GM20431 (cell line): ENCODE data around the gene MTF1.

Experiments used
- in situ Hi-C: fragments of 300-500 bp; cut with MseI, MboI; formaldehyde crosslinking; loops from one replicate; pipeline ENCODE4 v1.15.0; 2020; ENCODE audit warnings: low sequenced_read_pairs; ENCODE audit not compliant: unreplicated experiment

The MTF1 gene

DNA sequence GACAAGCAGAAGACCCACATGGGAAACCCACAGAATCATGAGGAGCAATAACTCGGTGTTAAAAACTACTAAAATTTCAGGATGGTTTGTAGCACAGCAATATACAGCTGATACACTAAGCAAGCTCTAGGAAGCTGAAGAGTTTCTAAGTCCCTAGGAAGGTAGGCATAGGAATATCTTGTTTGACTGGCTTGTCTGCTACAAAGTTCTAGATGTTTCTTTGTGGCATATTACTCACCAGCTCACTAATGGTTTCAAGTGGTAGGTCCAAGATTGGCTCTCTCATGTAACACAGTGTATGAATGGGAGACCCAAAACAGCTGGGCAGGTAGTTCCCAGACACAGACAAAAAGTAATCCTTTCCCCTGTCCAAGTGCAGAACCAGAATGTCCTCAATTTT, 13.3 kb upstream of the MTF1 start:
- in situ Hi-C loops, result no loop called here

DNA sequence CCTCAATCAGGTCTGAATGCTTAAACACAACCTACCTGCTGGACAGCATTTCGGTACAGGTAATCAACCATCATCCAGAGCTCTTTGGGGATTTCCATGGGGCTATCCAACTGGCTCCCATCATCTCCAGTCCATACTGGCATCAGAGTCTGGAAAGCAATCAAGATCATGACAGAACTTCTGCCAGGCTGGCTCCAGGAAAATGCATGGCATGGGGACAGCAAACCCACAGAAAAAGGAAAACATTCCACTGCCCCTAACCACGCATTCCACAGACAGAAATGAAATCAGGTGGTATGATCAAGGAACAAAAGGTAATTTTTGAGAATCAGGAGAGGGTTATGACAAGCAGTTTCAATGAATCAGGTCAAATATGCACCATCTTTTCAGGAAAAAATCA, 9.1 kb upstream of the MTF1 start:
- in situ Hi-C loops, result no loop called here

DNA sequence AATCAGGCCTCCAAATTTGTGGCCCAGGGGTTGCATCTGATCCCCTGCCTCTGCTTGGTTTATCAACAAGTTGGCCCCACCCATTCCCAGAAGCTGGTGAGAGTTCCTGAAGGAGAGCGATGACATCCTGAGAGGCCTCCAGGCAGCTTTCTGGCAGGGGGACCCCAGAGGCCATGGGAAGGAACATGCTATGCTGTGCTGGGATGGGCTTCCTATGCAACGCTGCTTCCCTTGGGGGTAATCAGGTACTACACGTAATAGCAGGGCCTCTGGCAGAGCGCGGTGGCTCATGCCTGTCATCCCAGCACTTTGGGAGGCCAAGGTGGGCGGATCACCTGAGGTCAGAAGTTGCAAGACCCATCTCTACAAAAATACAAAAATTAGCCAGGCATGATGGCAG, 8.4 kb upstream of the MTF1 start:
- in situ Hi-C loops, result no loop called here

DNA sequence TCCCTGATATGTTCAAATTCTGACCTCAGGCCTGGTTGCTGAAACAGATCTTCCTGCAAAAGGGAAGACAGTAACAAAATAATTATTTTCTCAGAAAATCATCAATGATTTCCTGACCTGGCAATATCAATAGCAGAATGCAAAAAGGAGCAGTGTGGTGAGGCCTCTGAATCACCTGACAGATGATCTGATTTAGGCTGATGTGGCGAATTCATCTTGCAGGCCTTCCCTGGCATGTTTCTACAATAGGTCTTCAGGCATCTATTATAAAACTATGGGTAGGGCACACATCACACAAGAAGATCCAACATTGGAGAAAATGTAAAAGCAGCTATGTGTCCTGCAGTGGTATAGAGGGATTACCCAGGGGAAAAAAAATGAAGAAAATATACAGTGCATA, 7.1 kb upstream of the MTF1 start:
- in situ Hi-C loops, result no loop called here

DNA sequence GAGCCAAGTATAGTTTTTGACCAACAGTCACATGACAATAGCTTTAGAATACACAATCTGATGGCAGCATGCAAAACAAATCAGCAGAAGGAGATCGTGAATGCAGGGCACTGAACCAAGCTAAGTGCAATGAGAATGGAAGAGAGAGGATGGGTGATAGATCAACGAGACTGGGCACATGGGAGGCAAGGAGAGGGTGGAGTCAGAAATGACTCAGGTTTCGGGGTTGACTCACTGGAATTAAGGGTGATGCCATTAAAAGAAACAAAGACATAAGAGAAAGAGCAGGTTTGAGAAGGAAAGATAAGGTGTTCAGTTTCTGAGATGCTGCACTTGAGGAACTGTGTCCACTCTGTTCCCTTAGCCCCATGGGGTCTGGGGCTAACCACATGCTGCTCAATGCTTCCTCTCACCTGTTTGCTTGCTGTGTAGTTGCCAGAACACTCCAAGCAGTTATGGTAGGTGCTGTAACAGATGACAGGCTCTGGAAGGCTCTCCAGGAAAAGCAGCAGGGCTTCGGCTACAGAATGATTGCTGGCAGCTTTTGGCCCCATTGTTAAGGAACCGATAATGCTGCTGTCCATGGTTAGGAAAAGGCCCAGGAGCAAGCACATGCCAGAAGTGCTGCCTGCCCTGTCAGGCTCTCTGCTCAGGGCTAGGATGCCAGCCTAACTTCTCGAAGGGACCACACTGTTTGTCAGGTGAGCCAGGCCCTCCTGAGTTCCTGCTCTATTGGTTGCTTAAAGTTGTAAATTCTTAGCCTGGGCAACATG, 6.1 kb upstream of the MTF1 start:
- in situ Hi-C loops, result no loop called here

DNA sequence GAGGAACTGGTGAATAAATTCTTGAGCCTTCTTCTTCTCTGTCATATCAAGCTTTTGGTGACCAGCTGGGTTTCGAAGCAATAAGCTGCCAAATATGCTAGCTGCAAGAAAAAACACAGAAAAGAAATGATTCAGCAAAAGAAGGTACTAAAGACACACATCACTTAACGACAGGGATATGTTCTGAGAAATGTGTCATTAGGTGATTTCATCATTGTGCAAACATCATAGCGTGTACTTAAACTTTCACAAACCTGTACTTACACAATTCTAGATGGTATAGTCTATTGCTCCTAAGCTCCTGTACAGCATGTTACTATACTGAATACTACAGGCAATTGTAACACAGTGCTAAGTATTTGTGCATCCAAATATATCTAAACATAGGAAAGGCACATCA, 2.9 kb upstream of the MTF1 start:
- in situ Hi-C loops, result no loop called here

DNA sequence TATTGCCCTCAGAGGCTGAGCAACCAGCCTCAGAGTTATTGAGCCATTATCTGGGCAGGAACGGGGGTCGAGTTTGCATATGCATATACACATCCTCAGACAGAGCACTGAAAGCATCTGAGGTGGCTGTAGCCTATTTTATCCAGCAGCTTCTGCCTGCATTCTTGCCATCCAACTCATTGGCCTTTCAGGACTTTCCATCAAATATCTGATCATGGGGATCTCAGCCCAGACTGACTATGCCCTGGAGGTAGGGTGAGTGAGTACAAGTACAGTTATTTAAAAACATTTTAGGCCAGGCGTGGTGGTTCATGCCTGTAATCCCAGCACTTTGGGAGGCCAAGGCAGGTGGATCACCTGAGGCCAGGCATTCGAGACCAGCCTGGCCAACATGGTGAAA, 1.8 kb upstream of the MTF1 start:
- in situ Hi-C loops, result no loop called here

DNA sequence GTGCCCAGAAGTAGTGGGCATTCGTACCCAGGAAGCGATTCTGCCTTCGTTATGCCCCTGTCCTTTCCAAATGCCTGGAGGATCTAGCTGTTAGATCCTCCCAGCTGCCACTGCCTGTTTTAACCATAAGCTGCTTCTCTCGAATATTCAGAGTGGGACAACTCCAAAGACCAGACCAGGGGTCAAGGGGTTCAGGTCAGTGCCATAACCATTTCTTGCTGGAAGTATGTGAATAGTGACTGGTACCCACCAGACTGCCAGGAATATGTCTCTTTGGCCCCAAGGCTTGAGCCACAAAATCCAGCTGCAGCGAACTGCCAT, 914 bp upstream of the MTF1 start:
- in situ Hi-C loops, result no loop called here

DNA sequence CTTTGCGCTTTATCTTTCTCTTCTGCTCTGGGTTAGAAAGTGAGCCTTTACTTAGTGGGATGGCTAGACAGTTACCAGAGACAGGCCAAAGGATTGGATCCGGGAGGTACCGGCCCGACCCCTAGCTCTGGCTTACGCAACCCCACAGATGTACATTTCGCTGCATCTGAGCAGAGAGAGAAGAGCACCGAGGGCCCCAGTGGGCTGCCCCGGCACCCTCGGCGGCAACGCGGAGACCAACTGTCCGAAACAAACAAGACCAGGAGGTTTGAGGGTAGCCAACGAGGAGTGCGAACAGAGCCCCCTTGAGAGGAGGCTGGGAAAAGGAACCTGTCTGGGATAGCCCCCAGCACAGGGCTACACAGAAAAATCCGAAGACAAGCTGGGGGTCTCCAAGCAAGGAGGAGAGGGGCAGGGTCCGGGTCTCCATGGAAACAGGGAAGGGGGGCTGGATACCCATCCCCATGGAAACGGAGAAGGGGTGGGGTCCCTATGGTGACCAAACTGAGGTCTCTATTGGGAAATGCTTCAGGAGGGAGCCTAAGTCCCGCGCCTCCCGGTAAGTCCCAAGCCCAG, 373 bp downstream of the MTF1 start:
- in situ Hi-C loops, result no loop called here

DNA sequence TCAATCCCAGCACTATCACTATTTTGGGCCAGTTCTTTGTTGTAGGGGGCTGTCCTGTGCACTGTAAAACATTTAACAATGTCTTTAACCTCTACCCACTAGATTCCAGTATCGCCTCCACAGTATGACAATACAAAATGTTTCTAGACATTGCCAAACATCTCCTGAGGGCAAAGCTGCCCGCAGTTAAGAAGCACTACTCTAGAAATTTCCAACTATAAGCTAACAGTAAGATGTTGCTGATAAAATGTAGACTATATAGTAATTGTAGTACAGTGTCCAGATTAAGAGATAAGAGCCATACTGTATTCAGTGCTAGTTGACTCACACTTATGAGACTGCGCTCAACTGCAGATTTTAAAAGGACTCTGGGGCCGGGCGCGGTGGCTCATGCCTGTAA, 5.0 kb downstream of the MTF1 start:
- in situ Hi-C loops, result no loop called here

DNA sequence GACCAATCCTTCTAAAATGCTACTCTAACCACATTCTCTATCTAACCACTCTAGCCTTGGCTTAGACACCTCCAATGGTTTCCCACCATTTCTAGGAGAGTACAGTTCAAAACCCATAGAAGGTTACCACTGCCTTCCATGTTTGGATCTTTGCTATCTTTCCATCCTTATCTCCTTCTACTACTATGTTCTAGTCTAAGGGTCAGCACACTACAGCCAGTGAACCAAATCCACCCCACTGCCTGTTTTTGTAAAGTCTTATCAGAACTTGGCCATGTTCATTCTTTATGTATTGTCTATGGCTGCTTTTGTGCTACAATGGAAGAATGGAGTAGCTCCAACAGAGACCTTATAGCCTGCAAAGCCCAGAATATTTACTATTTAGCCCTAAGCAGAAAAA, 6.2 kb downstream of the MTF1 start:
- in situ Hi-C loops, result no loop called here

DNA sequence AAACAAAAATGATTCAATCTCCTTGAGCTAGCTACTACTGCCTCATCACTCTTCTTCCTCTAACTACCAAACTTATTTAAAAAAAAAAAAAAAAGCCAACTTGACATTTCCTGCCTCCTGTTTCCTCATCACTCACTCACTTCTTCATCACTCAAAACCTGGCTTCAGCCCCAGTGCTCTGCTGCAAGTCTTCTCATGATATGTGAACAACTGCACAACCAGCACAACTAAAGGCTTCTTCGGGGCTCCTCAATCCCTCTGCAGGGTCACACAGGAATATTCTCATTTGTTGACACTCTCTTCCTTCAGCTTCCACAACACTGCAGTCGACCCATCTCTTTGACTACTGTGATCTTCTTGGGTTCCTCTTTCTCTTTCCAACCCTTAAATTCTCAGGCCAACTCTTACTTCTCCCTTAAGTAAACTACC, 7.6 kb downstream of the MTF1 start:
- in situ Hi-C loops, result no loop called here

DNA sequence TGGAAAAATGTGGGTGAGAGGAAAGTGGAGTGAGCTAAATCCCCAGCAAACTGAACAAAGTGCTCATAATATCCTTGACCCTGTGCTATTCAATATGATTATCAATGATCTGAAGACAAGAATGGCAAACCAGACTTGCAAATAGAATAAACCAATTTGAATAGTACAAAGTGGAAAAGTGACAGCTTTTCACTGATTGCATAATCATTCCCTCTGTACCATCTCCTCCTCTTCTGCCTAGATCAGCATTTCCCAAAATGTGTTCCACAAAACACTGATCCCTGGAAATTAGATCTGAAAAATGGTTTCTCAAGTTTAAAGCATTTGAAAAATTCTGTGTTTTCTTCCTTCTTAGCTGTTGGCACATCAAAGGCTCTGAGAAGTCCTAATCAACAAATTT, 8.1 kb downstream of the MTF1 start:
- in situ Hi-C loops, result no loop called here

DNA sequence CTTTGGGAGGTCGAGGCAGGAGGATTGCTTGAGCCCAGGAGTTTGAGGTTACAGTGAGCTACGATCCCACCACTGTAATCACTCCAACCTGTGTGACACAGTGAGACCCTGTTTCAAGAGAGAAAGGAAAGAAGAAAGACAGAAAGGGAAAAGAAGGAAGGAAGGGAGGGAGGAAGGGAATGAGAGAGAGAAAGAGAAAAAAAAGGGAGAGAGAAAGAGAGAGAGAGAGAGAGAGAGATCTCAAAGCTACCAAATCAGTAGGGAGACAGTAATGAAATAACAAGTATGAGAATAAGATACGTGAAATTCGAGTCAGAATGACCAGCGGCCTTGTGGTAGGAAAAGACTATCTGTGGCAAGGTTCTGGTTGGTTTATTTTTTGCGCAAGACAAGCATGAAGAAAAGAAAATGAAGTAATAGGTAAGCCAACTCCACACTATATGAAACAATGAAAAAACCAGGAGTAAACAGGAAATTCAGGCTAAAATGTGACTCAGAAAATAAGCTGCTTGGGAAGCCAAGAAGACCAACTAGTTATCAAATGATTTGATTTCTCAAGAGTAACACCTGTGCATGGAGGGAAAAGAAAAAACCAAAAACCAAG, 8.9 kb downstream of the MTF1 start:
- in situ Hi-C loops, result no loop called here

DNA sequence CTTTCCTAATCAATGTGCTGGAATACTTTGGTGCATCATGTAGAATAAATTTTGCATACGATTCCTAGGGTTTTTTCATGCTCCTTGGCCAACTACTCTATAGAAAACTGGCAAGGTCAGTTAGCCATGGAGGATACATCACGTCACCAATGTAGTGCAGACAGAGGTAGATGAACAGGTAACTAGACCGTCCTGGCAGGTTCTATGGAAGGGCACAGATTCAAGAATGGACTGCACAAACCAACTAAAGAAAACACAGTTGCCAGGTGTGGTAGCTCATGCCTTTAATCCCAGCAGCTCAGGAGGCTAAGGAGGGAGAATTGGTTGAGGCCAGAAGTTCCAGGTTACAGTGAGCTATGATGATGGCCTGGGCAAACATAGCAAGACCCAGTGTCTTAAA, 9.9 kb downstream of the MTF1 start:
- in situ Hi-C loops, result no loop called here

DNA sequence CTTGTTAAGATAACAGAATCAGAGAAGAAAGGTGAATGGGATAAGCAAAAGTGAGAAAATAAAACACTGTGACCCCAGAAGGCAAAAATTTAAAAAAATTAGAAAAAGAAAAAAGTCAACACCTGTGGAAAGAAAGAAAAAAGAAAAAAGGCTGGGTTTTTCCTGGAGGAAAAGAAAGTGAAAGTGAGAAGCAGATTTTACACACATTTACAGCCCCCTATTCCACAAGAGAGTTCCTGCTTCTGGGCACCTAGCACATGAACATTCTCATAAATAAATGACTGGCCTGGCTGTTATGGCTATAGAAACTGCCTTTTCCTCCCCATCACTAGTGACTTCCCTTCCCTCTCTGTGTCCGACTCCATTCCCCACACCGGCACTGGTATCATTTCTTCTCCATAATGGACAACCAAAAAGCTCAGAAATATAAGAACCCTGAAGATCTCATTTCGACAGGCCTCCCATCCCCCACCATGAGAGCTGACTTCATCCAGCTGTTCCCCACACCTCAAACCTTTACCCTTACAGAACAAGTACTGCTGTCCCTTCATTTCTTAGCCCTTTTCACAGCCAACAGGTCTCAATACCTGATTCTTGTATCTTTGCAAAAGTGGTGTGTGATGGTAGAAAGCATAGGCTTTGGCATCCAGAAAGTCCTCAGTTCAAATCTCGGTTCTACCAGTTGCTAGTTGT, 12.6 kb downstream of the MTF1 start:
- in situ Hi-C loops, result no loop called here

DNA sequence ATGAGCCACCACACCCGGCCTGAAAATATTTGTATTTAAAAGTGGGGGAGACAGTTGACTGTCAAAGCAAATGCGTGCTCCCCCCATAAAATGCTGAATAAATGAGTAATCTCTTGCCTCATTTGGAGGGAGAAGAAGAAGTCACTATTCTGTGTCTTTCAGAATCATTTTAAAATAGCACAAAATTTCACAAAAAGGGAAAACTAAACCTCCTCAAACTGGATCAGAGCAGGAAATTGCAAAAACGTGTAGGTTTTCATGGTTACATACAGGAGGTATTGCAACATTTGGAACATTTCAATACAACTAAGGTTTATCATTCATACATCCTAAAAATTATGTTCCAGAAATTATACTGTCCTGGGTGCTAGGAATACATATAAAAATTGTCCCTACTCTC, 13.6 kb downstream of the MTF1 start:
- in situ Hi-C loops, result no loop called here

DNA sequence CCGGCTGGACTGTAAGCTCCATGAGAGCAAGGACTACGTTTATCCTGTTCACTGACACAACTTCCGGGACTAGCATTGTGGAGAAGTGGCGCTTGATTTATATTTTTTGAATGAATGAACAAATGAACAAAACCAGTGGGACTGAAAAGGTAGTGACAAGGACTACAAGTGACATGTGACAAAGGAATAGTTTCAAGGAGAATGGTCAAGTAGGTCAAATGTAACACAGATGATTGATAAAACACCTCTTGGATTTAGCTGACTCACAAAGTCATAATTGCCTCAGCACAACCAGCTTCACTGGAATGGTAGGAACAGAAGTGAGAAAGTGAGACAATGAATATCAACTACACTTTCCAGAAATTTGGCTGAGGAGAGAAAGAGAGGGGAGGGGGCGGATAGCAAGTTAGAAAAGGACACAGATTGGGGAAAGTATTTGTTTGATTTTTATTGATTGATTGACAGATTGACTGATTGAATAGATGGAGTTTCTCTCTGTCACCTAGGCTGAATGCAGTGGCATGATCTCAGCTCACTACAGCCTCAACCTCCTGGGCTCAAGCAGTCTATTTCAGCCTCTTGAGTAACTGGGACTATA, 14.2 kb downstream of the MTF1 start:
- in situ Hi-C loops, result no loop called here

DNA sequence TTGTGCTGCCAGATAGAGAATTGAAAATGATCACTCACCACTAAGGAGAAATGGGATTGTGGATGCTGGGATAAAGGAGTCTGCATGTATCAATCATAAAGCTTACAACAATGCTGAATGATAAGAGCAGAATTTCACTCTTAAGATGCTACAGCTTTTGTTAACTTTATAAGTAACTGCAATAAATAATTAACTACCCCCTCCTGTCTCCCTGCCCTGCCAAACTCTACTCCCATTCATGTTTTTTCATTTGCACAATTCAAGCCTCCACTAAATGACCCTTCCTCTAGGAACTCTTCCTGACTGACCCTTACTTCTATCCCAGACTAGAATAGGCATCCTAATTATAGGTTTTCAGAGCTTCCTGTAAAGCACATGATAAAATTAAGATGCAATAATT, 14.9 kb downstream of the MTF1 start:
- in situ Hi-C loops, result no loop called here

DNA sequence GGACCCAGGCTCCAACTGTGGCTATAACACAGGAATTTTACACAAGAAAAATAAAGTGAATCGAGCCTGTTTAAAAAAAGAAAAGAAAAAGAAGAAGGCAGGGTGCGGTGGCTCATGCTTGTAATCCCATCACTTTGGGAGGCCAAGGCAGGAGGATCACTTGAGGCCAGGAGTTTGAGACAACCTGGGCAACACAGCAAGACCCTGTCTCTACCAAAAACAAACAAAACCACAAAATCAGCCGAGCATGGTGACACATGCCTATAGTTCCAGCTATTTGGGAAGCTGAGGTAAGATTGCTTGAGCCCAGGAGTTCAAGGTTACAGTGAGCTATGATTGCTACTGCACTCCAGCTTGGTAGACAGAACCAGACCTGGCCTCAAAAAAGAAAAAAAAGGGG, 17.7 kb downstream of the MTF1 start:
- in situ Hi-C loops, result no loop called here

DNA sequence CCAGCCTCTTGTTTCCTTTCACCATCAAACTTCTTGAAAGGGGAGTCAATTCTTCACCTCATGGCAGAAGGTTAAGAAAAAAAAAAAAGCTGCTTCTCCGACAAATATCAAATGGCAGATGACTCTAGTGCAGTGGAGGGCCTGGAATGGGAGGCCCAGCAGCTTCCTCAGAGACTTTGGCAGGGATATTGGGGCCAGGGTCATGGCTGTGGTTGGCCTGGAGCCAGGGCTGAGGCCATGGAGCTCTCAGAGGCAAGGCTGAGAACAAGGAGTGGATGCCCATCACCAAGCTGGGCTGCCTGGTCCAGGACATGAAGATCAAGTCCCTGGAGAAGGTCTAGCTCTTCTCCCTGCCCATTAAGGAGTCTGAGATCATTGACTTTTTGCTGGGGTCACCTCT, 18.7 kb downstream of the MTF1 start:
- in situ Hi-C loops, result no loop called here
